ENCODE data around the gene ZP3.
"Not testable (repeated sequence)": the region's sequence is repeated elsewhere in the genome, so short reads cannot be mapped to it uniquely, and the experiment has no call there.

The ZP3 gene

GRCh38 chr7:76424413-76425111 is at the start of gene ZP3:
Gene ZP3, plus strand, starts transcription at chr7:76424950. Its CDS starts 15 bp downstream, at chr7:76424965.
- DNase-seq = no peak

- no peak for DNase-seq
Observed at GRCh38 chr7:76375251-76375650, 49.5 kb upstream of the ZP3 start.

GRCh38 chr7:76377186-76377918 is 47.4 kb upstream of the ZP3 start:
- DNase-seq = no peak

GRCh38 chr7:76380623-76380966 is 44.2 kb upstream of the ZP3 start:
- DNase-seq = no peak

GRCh38 chr7:76381814-76382213 is 42.9 kb upstream of the ZP3 start:
- no peak for DNase-seq

GRCh38 chr7:76383089-76383944 is 41.4 kb upstream of the ZP3 start:
- DNase-seq = peak; percentile 22

GRCh38 chr7:76386691-76387260 is 38.0 kb upstream of the ZP3 start:
- no peak for DNase-seq

GRCh38 chr7:76387789-76388188 is 37.0 kb upstream of the ZP3 start:
- DNase-seq = not testable (repeated sequence)

- DNase-seq = no peak
Observed at GRCh38 chr7:76390092-76390491, 34.7 kb upstream of the ZP3 start.

- DNase-seq = no peak
Observed at GRCh38 chr7:76392531-76393115, 32.1 kb upstream of the ZP3 start.

- peak; percentile 96 for DNase-seq
Observed at GRCh38 chr7:76393116-76394031, 31.4 kb upstream of the ZP3 start.

GRCh38 chr7:76394957-76395356 is 29.8 kb upstream of the ZP3 start:
- DNase-seq = no peak

- not testable (repeated sequence) for DNase-seq
Observed at GRCh38 chr7:76395605-76395964, 29.2 kb upstream of the ZP3 start.

GRCh38 chr7:76395965-76396726 is 28.6 kb upstream of the ZP3 start:
- peak; percentile 25 for DNase-seq

GRCh38 chr7:76396864-76397263 is 27.9 kb upstream of the ZP3 start:
- DNase-seq = no peak

GRCh38 chr7:76397409-76398183 is 27.2 kb upstream of the ZP3 start:
- peak; percentile 78 for DNase-seq

- no peak for DNase-seq
Observed at GRCh38 chr7:76400248-76400647, 24.5 kb upstream of the ZP3 start.

GRCh38 chr7:76403097-76403496 is 21.7 kb upstream of the ZP3 start:
- DNase-seq = not testable (repeated sequence)

GRCh38 chr7:76403780-76404494 is 20.8 kb upstream of the ZP3 start:
- no peak for DNase-seq
